B cell (primary cell): ENCODE data around the gene DDX21.

Experiments
- EZH2 ChIP-seq: IDR thresholded peaks from 2 replicates; pipeline ENCODE4 v1.6.1; 2012; ENCODE audit warnings: borderline replicate concordance, low read depth, mild to moderate bottlenecking, moderate library complexity, low read length; ENCODE audit not compliant: insufficient read depth, poor library complexity, severe bottlenecking
- TF ChIP-seq, protein P1 (sequence below): fragments of 200-600 bp; IDR thresholded peaks from one replicate; pipeline ENCODE4 v1.8.0; 2022; ENCODE audit warnings: antibody characterized with exemption, mild to moderate bottlenecking

DNA sequence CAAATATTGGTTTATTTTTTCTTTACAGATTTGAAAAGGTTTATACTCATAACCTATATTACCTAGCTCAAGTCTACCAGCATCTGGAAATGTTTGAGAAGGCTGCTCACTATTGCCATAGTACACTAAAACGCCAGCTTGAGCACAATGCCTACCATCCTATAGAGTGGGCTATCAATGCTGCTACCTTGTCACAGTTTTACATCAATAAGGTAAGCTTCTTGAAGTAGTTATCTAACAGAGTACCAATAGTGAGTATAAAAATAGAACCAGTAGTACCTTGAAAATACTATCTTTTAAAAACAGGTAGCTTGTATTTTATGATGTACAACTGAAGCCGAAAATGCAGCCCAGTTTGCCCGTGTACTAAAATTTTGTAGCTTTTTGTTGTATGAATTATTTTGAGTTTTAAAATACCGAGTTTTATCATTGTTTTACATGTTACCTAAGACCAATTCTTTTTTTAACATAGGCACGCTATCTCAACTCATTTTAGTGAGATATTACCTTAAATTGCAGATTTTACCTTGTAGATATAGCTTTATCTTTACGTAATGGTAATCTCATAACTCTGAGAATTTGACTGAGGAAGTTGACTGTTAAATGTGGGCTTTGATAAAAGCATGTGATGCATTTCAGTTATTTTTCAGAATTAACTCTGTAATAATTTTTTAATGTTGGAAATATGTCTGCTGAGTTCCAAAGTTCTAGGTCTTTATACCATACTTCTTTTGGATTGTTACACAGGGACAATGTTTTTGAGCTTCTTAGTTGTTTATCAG, 49.9 kb downstream of the DDX21 start:
- TF ChIP-seq, protein P1, sequence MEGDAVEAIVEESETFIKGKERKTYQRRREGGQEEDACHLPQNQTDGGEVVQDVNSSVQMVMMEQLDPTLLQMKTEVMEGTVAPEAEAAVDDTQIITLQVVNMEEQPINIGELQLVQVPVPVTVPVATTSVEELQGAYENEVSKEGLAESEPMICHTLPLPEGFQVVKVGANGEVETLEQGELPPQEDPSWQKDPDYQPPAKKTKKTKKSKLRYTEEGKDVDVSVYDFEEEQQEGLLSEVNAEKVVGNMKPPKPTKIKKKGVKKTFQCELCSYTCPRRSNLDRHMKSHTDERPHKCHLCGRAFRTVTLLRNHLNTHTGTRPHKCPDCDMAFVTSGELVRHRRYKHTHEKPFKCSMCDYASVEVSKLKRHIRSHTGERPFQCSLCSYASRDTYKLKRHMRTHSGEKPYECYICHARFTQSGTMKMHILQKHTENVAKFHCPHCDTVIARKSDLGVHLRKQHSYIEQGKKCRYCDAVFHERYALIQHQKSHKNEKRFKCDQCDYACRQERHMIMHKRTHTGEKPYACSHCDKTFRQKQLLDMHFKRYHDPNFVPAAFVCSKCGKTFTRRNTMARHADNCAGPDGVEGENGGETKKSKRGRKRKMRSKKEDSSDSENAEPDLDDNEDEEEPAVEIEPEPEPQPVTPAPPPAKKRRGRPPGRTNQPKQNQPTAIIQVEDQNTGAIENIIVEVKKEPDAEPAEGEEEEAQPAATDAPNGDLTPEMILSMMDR, result no peak
- no peak for TF ChIP-seq EZH2
